GM12878 (cell line): ENCODE results near the gene FBXO33. TPM values are rescaled to one million over a fixed set of nuclear protein-coding genes. Genes with fewer than 3 reads are reported as not detected.

Source experiments
- ATAC-seq: fragments of 200-7000 bp; cut with Tn5 transposase; 3 replicates; pipeline ENCODE4 v1.9.1; 2020; ENCODE audit warnings: mild to moderate bottlenecking, moderate library complexity
- BruUV-seq: library from RNA; stranded (reverse); fragments of 400-500 nt; replicated peaks from 2 replicates; lab custom pipeline; 2021; lab: Mats Ljungman, UMichigan
- CTCF ChIA-PET: fragments of 300-600 bp; sonication (Branson Sonifier 250); formaldehyde crosslinking; extraction: SDS; loops from one replicate; lab custom pipeline; 2021; ENCODE audit warnings: inconsistent platforms; lab: Yijun Ruan, JAX
- POLR2A ChIA-PET: fragments of 350-600 bp; formaldehyde crosslinking; extraction: SDS; loops from one replicate; lab custom pipeline; 2021; ENCODE audit warnings: inconsistent platforms; lab: Charles Lee
- RAD21 ChIA-PET: fragments of 300-600 bp; sonication (Branson Sonifier 250); formaldehyde crosslinking; loops from one replicate; lab custom pipeline; 2023; ENCODE audit warnings: antibody characterized with exemption; ENCODE audit not compliant: unreplicated experiment; lab: Charles Lee
- SMC1A ChIA-PET: fragments of 300-600 bp; sonication (Branson Sonifier 250); formaldehyde crosslinking; loops from one replicate; lab custom pipeline; 2023; ENCODE audit not compliant: unreplicated experiment, uncharacterized antibody; lab: Charles Lee
- DNase-seq: peaks from one replicate; pipeline ENCODE4 v3.0.0-alpha.2; 2011; ENCODE audit warnings: low read depth, low spot score
- FAIRE-seq: peaks from 3 replicates; lab custom pipeline; 2011; peaks lifted over from hg19 to GRCh38; lab: Jason Lieb, UNC
- H2AFZ ChIP-seq: 2 replicates; pipeline ENCODE4 v1.6.0; 2011; ENCODE audit warnings: low read depth, low read length, control low read depth; ENCODE audit not compliant: control insufficient read depth
- H3K27ac ChIP-seq: 2 replicates; pipeline ENCODE4 v1.5.1; 2011; ENCODE audit warnings: control low read depth; ENCODE audit not compliant: control insufficient read depth, insufficient read depth
- H3K27me3 ChIP-seq, 2 experiments: replicated peaks in 1 of 2; 2 replicates each; pipeline versions ENCODE4 v1.6.0 to v1.6.1; 2011; ENCODE audit warnings: low read length in 1 of 2; ENCODE audit not compliant: control insufficient read depth in 2 of 2, insufficient read depth in 2 of 2
- H3K36me3 ChIP-seq, 2 experiments: 2 replicates each; pipeline ENCODE4 v1.5.1; 2011; ENCODE audit warnings: low read length in 1 of 2; ENCODE audit not compliant: control insufficient read depth in 2 of 2, insufficient read depth in 2 of 2
- H3K4me1 ChIP-seq: 2 replicates; pipeline ENCODE4 v1.6.1; 2011; ENCODE audit warnings: mild to moderate bottlenecking, low read length, moderate library complexity, mixed read lengths; ENCODE audit not compliant: control insufficient read depth, insufficient read depth
- H3K4me2 ChIP-seq: 2 replicates; pipeline ENCODE4 v1.6.0; 2011; ENCODE audit warnings: control low read depth; ENCODE audit not compliant: control insufficient read depth, insufficient read depth
- H3K4me3 ChIP-seq: fragments of 200-600 bp; sonication (generic); 2 replicates; pipeline ENCODE4 v1.5.1; 2016
- H3K79me2 ChIP-seq: 2 replicates; pipeline ENCODE4 v1.6.0; 2011; ENCODE audit warnings: low read length; ENCODE audit not compliant: control insufficient read depth, insufficient read depth
- H3K9ac ChIP-seq: 2 replicates; pipeline ENCODE4 v1.8.0; 2011; ENCODE audit warnings: low read length, control low read depth, mixed read lengths; ENCODE audit not compliant: control insufficient read depth, insufficient read depth
- H3K9me3 ChIP-seq: replicated peaks from 3 replicates; pipeline ENCODE4 v1.5.1; 2011; ENCODE audit warnings: mild to moderate bottlenecking, low read length; ENCODE audit not compliant: control insufficient read depth, insufficient read depth
- H4K20me1 ChIP-seq: 2 replicates; pipeline ENCODE4 v1.6.0; 2011; ENCODE audit not compliant: control insufficient read depth, insufficient read depth
- BHLHE40 ChIP-seq, 2 experiments: fragments of 450-650 bp in 1 of 2; IDR thresholded peaks; 2 replicates each; pipeline ENCODE4 v1.6.1; 2011 to 2017; ENCODE audit warnings: low read depth in 2 of 2, borderline replicate concordance in 1 of 2, improper control_type of control experiment in 1 of 2, low read length in 1 of 2, mild to moderate bottlenecking in 1 of 2
- CHD2 ChIP-seq: IDR thresholded peaks from 2 replicates; pipeline ENCODE4 v1.6.1; 2011; ENCODE audit warnings: low read depth, low read length, improper control_type of control experiment, borderline replicate concordance
- ELK1 ChIP-seq: IDR thresholded peaks from 2 replicates; pipeline ENCODE4 v1.6.1; 2012; ENCODE audit warnings: low read depth, low read length, improper control_type of control experiment
- GABPA ChIP-seq: IDR thresholded peaks from 2 replicates; pipeline ENCODE4 v1.6.1; 2014; ENCODE audit warnings: antibody characterized with exemption, low read depth, mild to moderate bottlenecking, inconsistent platforms
- HDGF ChIP-seq: fragments of 450-650 bp; IDR thresholded peaks from 2 replicates; pipeline ENCODE4 v1.6.1; 2016; ENCODE audit warnings: antibody characterized with exemption
- KDM1A ChIP-seq: fragments of 200-600 bp; sonication (generic); IDR thresholded peaks from 2 replicates; pipeline ENCODE4 v1.6.1; 2016; ENCODE audit warnings: borderline replicate concordance
- MEF2A ChIP-seq: IDR thresholded peaks from 2 replicates; pipeline ENCODE4 v1.6.1; 2011; ENCODE audit warnings: low read depth, mild to moderate bottlenecking, low read length, moderate library complexity; ENCODE audit not compliant: insufficient read depth
- NFXL1 ChIP-seq: fragments of 450-650 bp; IDR thresholded peaks from 2 replicates; pipeline ENCODE4 v1.6.1; 2017; ENCODE audit warnings: antibody characterized with exemption, mild to moderate bottlenecking, borderline replicate concordance
- NFYA ChIP-seq: IDR thresholded peaks from 2 replicates; pipeline ENCODE4 v1.6.1; 2011; ENCODE audit warnings: low read depth, mild to moderate bottlenecking, low read length, improper control_type of control experiment, borderline replicate concordance
- POLR2AphosphoS2 ChIP-seq: IDR thresholded peaks from 2 replicates; pipeline ENCODE4 v1.6.1; 2011; ENCODE audit warnings: low read depth, mild to moderate bottlenecking, low read length, improper control_type of control experiment, moderate library complexity
- RAD21 ChIP-seq: IDR thresholded peaks from 2 replicates; pipeline ENCODE4 v1.6.1; 2011; ENCODE audit warnings: mild to moderate bottlenecking, low read depth, low read length, moderate library complexity; ENCODE audit not compliant: insufficient read depth
- RAD51 ChIP-seq: fragments of 450-650 bp; IDR thresholded peaks from 2 replicates; pipeline ENCODE4 v1.6.1; 2016; ENCODE audit warnings: moderate library complexity, mild to moderate bottlenecking, inconsistent platforms
- SMAD1 ChIP-seq: fragments of 450-650 bp; IDR thresholded peaks from 2 replicates; pipeline ENCODE4 v1.6.1; 2018; ENCODE audit warnings: mild to moderate bottlenecking, low read depth; ENCODE audit not compliant: partially characterized antibody
- SRF ChIP-seq, 2 experiments: IDR thresholded peaks; 2 replicates each; pipeline ENCODE4 v1.6.1; 2011; ENCODE audit warnings: low read depth in 2 of 2, low read length in 2 of 2, mild to moderate bottlenecking in 1 of 2, moderate library complexity in 1 of 2
- STAT1 ChIP-seq: fragments of 450-650 bp; conservative IDR thresholded peaks from 2 replicates; pipeline ENCODE4 v1.6.1; 2014; ENCODE audit warnings: antibody characterized with exemption, mild to moderate bottlenecking
- TCF12 ChIP-seq: IDR thresholded peaks from 2 replicates; pipeline ENCODE4 v1.6.1; 2011; ENCODE audit warnings: low read depth, mild to moderate bottlenecking, low read length
- ZNF622 ChIP-seq: fragments of 450-650 bp; IDR thresholded peaks from 2 replicates; pipeline ENCODE4 v1.6.1; 2017; ENCODE audit warnings: mild to moderate bottlenecking, inconsistent platforms
- WGBS: methylation state at CpG from one replicate; pipeline ENCODE4 v1.1.6; 2016; ENCODE audit warnings: low lambda C conversion rate; ENCODE audit not compliant: insufficient replicate concordance, insufficient coverage; ENCODE audit errors: missing lambda C conversion rate; 5-methylcytosine and 5-hydroxymethylcytosine counted together
- in situ Hi-C: fragments of 300-500 bp; cut with MboI; formaldehyde crosslinking; loops from 9 replicates; pipeline ENCODE4 v1.14.3; 2018; ENCODE audit warnings: mixed read lengths
- intact Hi-C: fragments of 100-400 bp; cut with micrococcal nuclease; formaldehyde crosslinking; loops from one replicate; pipeline ENCODE4 v1.14.2; 2022; ENCODE audit not compliant: unreplicated experiment
- polyA plus RNA-seq, 11 experiments: library from polyadenylated mRNA; depleted of rRNA in 4 of 11; unstranded in 6 of 11; stranded (reverse) in 5 of 11; fragments of >200 nt; fragmentation: Nextera tagmentation in 4 of 11; fragmentation: Illumina TruSeq in 1 of 11; extraction: Ambion mirVana in 4 of 11; extraction: Trizol in 1 of 11; gene quantifications; 1 replicate in 1 of 11; 2 replicates in 10 of 11; pipeline versions ENCODE4 v1.2.1 to v1.2.3, GENCODE V29; 2011 to 2016; ENCODE audit warnings: inconsistent platforms in 2 of 11, missing spikeins in 2 of 11, low read depth in 1 of 11
- total RNA-seq, 4 experiments: library from RNA; depleted of rRNA in 3 of 4; stranded (reverse); fragments of >200 nt in 3 of 4; fragmentation: Illumina TruSeq in 1 of 4; extraction: Trizol in 1 of 4; gene quantifications; 2 replicates each; pipeline versions ENCODE4 v1.2.1 to v1.2.3, GENCODE V29; 2013 to 2021

The FBXO33 gene
- total and polyA plus RNA-seq, 10 of the 15 experiments (the other 5 are each of a cell fraction or from before 2014, with no cell fraction given), result 4.7 to 56.9 (median 19.6) TPM

GRCh38 chr14:39423793-39424192 lies 8.4 kb downstream of the FBXO33 start:
- Histone ChIP-seq H4K20me1 (no peaks in the 10 kb centered on the region), H3K4me2 (no peak overlapping the region), H2AFZ (no peak overlapping the region), H3K9me3 (no peaks in the 10 kb centered on the region), H3K36me3 (0 out of 4 replicates have a peak, but pooled peaks cover 0 to 1% of the 10 kb centered on the region in 2 experiments), H3K27ac (no peak overlapping the region), H3K4me1 (peaks cover 6% of the 10 kb centered on the region; the same call in 1 of the 2 replicates), H3K9ac (no peak overlapping the region), H3K27me3 (no peaks in the 10 kb centered on the region), H3K4me3 (no peak overlapping the region), H3K79me2 (peaks cover 58% of the 10 kb centered on the region)
- BruUV-seq, result no TSS peak
- ChIA-PET RAD21 (interaction anchor here (0.9 to 7.4 kb wide), 6 partner anchors 11 to 316 kb away, joined by 3 to 70 read pairs (median 5); no protein-coding TSS in a partner anchor), SMC1A (interaction anchor here (0.6 to 4.4 kb wide), 13 partner anchors 12 to 320 kb away, joined by 3 to 28 read pairs (median 3); partner anchors contain the start of gene SEC23A), CTCF (interaction anchor here (0.8 to 8.3 kb wide), 9 partner anchors 10 to 317 kb away, joined by 3 to 100 read pairs (median 4); partner anchors contain the start of gene FBXO33), POLR2A (interaction anchor here (2.6 kb wide), 1 partner anchor 10 kb away, joined by 9 read pairs; no protein-coding TSS in a partner anchor)
- ATAC-seq (peak; percentile 12; the same call in 1 of the 3 replicates), DNase-seq (no peak), FAIRE-seq (no peak)
- in situ Hi-C loops, result no loop called here
- WGBS, result 83% methylated on average over 3 of the region's 3 CpGs
- intact Hi-C loops, result no loop called here
- TF ChIP-seq POLR2AphosphoS2, result no peak
- TF ChIP-seq TCF12, result no peak
- no peak for TF ChIP-seq NFXL1
- TF ChIP-seq ZNF622, result no peak
- no peak for TF ChIP-seq RAD51
- TF ChIP-seq CHD2, result no peak
- TF ChIP-seq HDGF, result no peak

DNA sequence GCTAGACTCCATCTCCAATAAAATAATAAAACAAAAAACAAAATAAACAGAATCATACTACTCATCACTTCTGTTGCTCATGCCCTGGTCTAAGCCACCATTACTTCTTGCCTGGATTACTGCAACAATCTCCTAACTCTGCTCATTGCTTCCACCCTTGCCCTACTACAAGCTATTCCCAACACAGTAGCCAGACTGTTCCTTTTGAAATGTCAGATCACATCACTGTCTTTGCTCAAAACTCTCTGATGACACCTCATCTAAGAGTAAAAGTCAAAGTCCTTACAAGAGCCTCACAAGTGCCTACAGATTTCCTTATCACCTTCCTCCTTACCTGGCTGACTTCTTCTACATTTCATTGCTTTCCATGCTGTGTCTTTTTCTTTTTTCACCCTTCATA lies 10.0 kb downstream of the FBXO33 start:
- no peak overlapping the region for H2AFZ ChIP-seq
- H4K20me1 ChIP-seq, result no peaks in the 10 kb centered on the region
- no peak overlapping the region for H3K9ac ChIP-seq
- ChIA-PET CTCF (interaction anchor here (1.1 to 8.3 kb wide), 5 partner anchors 9 to 190 kb away, joined by 3 to 100 read pairs (median 17); partner anchors contain the start of gene FBXO33), POLR2A (interaction anchor here (2.6 kb wide), 1 partner anchor 12 kb away, joined by 9 read pairs; no protein-coding TSS in a partner anchor), SMC1A (interaction anchor here (1.0 to 1.9 kb wide), 8 partner anchors 19 to 232 kb away, joined by 3 to 10 read pairs (median 4); no protein-coding TSS in a partner anchor), RAD21 (interaction anchor here (0.5 to 7.4 kb wide), 5 partner anchors 10 to 858 kb away, joined by 3 to 70 read pairs (median 4); partner anchors contain the start of gene FBXO33)
- H3K36me3 ChIP-seq, result peaks cover 0 to 1% of the 10 kb centered on the region in 2 experiments; a peak in 1 of 4 replicates
- peaks cover 42% of the 10 kb centered on the region for H3K79me2 ChIP-seq
- ATAC-seq (no peak), FAIRE-seq (no peak), DNase-seq (no peak)
- H3K27me3 ChIP-seq, result no peaks in the 10 kb centered on the region
- intact Hi-C loops, result no loop called here
- H3K4me3 ChIP-seq, result no peak overlapping the region
- no TSS peak for BruUV-seq
- in situ Hi-C loops, result no loop called here
- no peak overlapping the region for H3K27ac ChIP-seq
- H3K9me3 ChIP-seq, result peaks cover under 1% of the 10 kb centered on the region; the same call in 2 of the 3 replicates
- H3K4me2 ChIP-seq, result no peak overlapping the region
- H3K4me1 ChIP-seq, result peaks cover 6% of the 10 kb centered on the region; the same call in 1 of the 2 replicates
- TF ChIP-seq GABPA (no peak), NFYA (no peak), SRF (IDR thresholded peaks at IDR 0.05; ENCODE audit: low read depth in 2 of 2, low read length in 2 of 2) (no peak), SMAD1 (no peak), KDM1A (no peak), STAT1 (no peak), MEF2A (no peak), RAD21 (no peak), ELK1 (no peak), BHLHE40 (IDR thresholded peaks at IDR 0.05; ENCODE audit: borderline replicate concordance in 1 of 2, low read depth in 2 of 2, low read length in 1 of 2) (no peak)
